ENCODE measurements around the gene MORN1.

Gene MORN1

GRCh38 chr1:2374252-2375155, 16.9 kb downstream of the MORN1 start:
- Histone ChIP-seq H3K4me1 (ENCODE audit: control insufficient read depth in 2 of 2, insufficient read depth in 1 of 2, low read depth in 1 of 2, low read length in 2 of 2) (peaks cover 3 to 4% of the 10 kb centered on the region in 2 donors), H4K91ac (ENCODE audit: low read depth, low read length, poor library complexity) (no peak overlapping the region), H3K14ac (ENCODE audit: low read length) (peak overlapping the region; percentile 44), H2BK120ac (ENCODE audit: low read depth, low read length) (no peak overlapping the region), H2BK12ac (ENCODE audit: low read length) (no peak overlapping the region), H3K4ac (ENCODE audit: low read length) (peak overlapping the region; percentile 10), H3K9me3 (replicated peaks in 1 of 2; ENCODE audit: control insufficient read depth in 2 of 2, insufficient read depth in 1 of 2, low read depth in 1 of 2, low read length in 2 of 2) (no peaks in the 10 kb centered on the region), H3K4me2 (ENCODE audit: insufficient read depth, low read length, poor library complexity, severe bottlenecking) (no peak overlapping the region), H4K8ac (ENCODE audit: low read depth, low read length) (no peak overlapping the region), H3K9ac (ENCODE audit: low read depth, low read length, poor library complexity) (no peak overlapping the region), H3K23ac (ENCODE audit: low read depth, low read length, poor library complexity) (no peak overlapping the region), H3K18ac (ENCODE audit: low read length) (no peak overlapping the region), H3K27me3 (ENCODE audit: control insufficient read depth in 3 of 3, insufficient read depth in 3 of 3, low read depth in 1 of 3, low read length in 3 of 3) (no peaks in the 10 kb centered on the region), H2BK15ac (ENCODE audit: low read length) (peak overlapping the region; percentile 21), H3K36me3 (replicated peaks in 1 of 2; ENCODE audit: control insufficient read depth in 2 of 2, insufficient read depth in 2 of 2, low read length in 2 of 2) (peaks cover 2 to 12% of the 10 kb centered on the region in 2 donors), H2AFZ (ENCODE audit: low read length) (no peak overlapping the region), H3K79me1 (ENCODE audit: low read depth, low read length) (peaks cover 6% of the 10 kb centered on the region), H3K4me3 (ENCODE audit: low read length in 2 of 2) (no peak overlapping the region), H2BK5ac (ENCODE audit: low read length) (no peak overlapping the region), H2AK5ac (ENCODE audit: low read depth, low read length) (peak overlapping the region; percentile 88), H3K27ac (replicated peaks; ENCODE audit: low read length) (no peak overlapping the region)
- no CpG with 5 or more reads among the region's 17 CpGs for WGBS, 2 donors (ENCODE audit: extremely low coverage in 2 of 2, insufficient read length in 2 of 2, insufficient replicate concordance in 1 of 2)
- DNase-seq (ENCODE audit: low spot score): no peak

DNA sequence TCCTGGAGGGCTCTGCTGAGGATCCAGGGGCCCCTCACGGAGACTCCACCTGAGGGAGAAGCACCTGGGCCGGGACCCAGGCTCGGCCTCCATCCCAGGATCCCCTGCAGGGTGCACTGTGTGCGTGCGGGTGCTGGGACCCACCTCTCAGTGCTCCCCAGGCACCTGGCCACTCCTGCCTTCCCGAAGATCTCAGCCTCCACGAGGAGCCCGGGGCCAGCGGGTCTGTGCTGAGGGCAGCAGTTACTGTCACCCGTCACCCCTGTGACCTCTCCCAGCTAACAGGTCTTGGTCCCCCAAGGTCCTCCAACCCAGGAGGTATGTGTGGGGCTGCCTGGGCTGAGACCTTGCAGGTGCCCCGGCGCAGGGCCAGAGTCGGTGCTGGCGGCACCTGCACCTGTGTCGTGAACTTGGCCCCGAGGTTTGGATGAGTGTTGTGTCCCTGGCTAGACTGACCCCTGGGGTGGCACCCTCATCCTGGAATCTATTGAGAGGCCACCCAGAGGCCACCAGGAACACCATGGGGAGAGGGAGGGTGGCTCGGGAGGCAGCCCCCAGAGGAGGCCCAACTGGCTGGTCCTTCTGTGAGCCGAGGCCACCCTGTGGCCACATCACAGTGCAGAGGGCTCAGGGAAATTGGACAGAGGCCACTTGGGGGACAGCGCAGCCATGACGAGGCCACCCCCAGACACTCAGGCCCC, 17.7 kb downstream of the MORN1 start:
- WGBS, 2 donors (ENCODE audit: extremely low coverage in 2 of 2, insufficient read length in 2 of 2, insufficient replicate concordance in 1 of 2): no CpG with 5 or more reads among the region's 20 CpGs
- no peak overlapping the region for H2AFZ ChIP-seq (ENCODE audit: low read length)
- no peak overlapping the region for H3K23ac ChIP-seq (ENCODE audit: low read depth, low read length, poor library complexity)
- peaks cover 2 to 12% of the 10 kb centered on the region in 2 donors for H3K36me3 ChIP-seq (replicated peaks in 1 of 2; ENCODE audit: control insufficient read depth in 2 of 2, insufficient read depth in 2 of 2, low read length in 2 of 2)
- H3K27me3 ChIP-seq (ENCODE audit: control insufficient read depth in 3 of 3, insufficient read depth in 3 of 3, low read depth in 1 of 3, low read length in 3 of 3): no peaks in the 10 kb centered on the region
- peaks cover 6% of the 10 kb centered on the region for H3K79me1 ChIP-seq (ENCODE audit: low read depth, low read length)
- DNase-seq (ENCODE audit: low spot score): no peak
- no peak overlapping the region for H4K91ac ChIP-seq (ENCODE audit: low read depth, low read length, poor library complexity)
- H2AK5ac ChIP-seq (ENCODE audit: low read depth, low read length): peak overlapping the region; percentile 88
- H3K4me1 ChIP-seq (ENCODE audit: control insufficient read depth in 2 of 2, insufficient read depth in 1 of 2, low read depth in 1 of 2, low read length in 2 of 2): peaks cover 3 to 4% of the 10 kb centered on the region in 2 donors
- no peak overlapping the region for H3K4me2 ChIP-seq (ENCODE audit: insufficient read depth, low read length, poor library complexity, severe bottlenecking)
- H3K18ac ChIP-seq (ENCODE audit: low read length): peak overlapping the region; percentile 48
- H3K9me3 ChIP-seq (replicated peaks in 1 of 2; ENCODE audit: control insufficient read depth in 2 of 2, insufficient read depth in 1 of 2, low read depth in 1 of 2, low read length in 2 of 2): no peaks in the 10 kb centered on the region
- peak overlapping the region; percentile 53 for H2BK5ac ChIP-seq (ENCODE audit: low read length)
- H2BK120ac ChIP-seq (ENCODE audit: low read depth, low read length): peak overlapping the region; percentile 61
- peak overlapping the region; percentile 21 for H2BK15ac ChIP-seq (ENCODE audit: low read length)
- H3K4me3 ChIP-seq (ENCODE audit: low read length in 2 of 2): no peak overlapping the region
- H3K27ac ChIP-seq (replicated peaks; ENCODE audit: low read length): no peak overlapping the region
- H3K9ac ChIP-seq (ENCODE audit: low read depth, low read length, poor library complexity): no peak overlapping the region
- H2BK12ac ChIP-seq (ENCODE audit: low read length): peak overlapping the region; percentile 58
- H4K8ac ChIP-seq (ENCODE audit: low read depth, low read length): peak overlapping the region; percentile 92
- H3K14ac ChIP-seq (ENCODE audit: low read length): no peak overlapping the region
- H3K4ac ChIP-seq (ENCODE audit: low read length): no peak overlapping the region

DNA sequence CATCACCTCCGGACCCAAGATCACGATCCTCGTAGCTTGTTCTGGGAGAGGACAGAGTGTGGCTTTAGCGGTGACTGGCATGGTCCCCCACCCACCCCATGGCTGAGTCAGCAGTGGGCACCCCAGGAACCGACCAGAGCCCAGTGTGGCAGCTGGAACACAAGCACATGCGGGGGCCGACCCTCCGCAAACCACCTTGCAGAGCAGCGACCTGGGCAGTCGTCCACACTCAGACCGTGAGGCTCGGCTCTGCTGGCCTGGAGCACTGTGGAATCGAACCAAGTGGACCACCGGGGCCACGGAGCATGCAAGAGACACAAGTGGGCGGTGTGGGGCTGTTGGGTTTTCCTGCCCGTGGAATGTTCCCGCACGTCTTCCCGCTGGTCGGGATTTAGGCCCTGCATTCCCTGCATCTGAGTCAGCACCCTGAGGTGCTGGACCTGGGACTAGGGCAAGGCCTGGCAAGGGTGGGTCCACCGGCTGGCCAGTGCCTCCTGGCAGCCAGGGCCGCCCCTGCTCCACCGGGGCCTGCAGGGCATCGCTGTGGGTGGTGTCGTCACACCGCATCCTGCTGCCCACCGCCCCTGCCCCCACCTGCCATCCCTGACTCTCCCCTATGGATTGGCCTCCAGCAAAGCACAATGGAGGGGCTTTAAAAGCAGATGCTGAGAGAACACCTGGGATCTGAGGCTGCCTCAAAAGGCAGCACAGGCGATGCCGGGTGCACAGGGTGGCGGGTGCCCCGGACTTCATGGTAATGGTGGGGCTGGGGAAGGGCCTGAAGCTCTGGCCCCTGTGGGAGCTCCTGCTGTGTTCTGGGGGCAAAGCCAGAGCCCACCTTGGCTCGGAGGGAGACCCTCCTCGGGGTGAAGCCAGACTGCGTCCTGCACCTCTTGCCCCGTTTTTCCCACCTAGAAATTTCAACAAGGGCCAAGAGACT, 18.5 kb downstream of the MORN1 start:
- Histone ChIP-seq H3K27me3 (ENCODE audit: control insufficient read depth in 3 of 3, insufficient read depth in 3 of 3, low read depth in 1 of 3, low read length in 3 of 3) (no peaks in the 10 kb centered on the region), H2BK15ac (ENCODE audit: low read length) (no peak overlapping the region), H3K36me3 (replicated peaks in 1 of 2; ENCODE audit: control insufficient read depth in 2 of 2, insufficient read depth in 2 of 2, low read length in 2 of 2) (peaks cover 5 to 16% of the 10 kb centered on the region in 2 donors), H3K23ac (ENCODE audit: low read depth, low read length, poor library complexity) (peak overlapping the region; percentile 2), H2BK5ac (ENCODE audit: low read length) (peak overlapping the region; percentile 39), H3K9me3 (replicated peaks in 1 of 2; ENCODE audit: control insufficient read depth in 2 of 2, insufficient read depth in 1 of 2, low read depth in 1 of 2, low read length in 2 of 2) (peaks cover 4% of the 10 kb centered on the region in 2 donors), H4K91ac (ENCODE audit: low read depth, low read length, poor library complexity) (peak overlapping the region; percentile 53), H3K18ac (ENCODE audit: low read length) (peak overlapping the region; percentile 58), H3K4me1 (ENCODE audit: control insufficient read depth in 2 of 2, insufficient read depth in 1 of 2, low read depth in 1 of 2, low read length in 2 of 2) (peaks cover 3 to 4% of the 10 kb centered on the region in 2 donors), H2BK12ac (ENCODE audit: low read length) (peak overlapping the region; percentile 22), H3K27ac (replicated peaks; ENCODE audit: low read length) (no peak overlapping the region), H3K4me2 (ENCODE audit: insufficient read depth, low read length, poor library complexity, severe bottlenecking) (no peak overlapping the region), H3K14ac (ENCODE audit: low read length) (peak overlapping the region; percentile 71), H2BK120ac (ENCODE audit: low read depth, low read length) (no peak overlapping the region), H3K9ac (ENCODE audit: low read depth, low read length, poor library complexity) (peak overlapping the region; percentile 70), H4K8ac (ENCODE audit: low read depth, low read length) (no peak overlapping the region), H2AK5ac (ENCODE audit: low read depth, low read length) (peak overlapping the region; percentile 88), H2AFZ (ENCODE audit: low read length) (no peak overlapping the region), H3K79me1 (ENCODE audit: low read depth, low read length) (peaks cover 6% of the 10 kb centered on the region), H3K4me3 (ENCODE audit: low read length in 2 of 2) (no peak overlapping the region), H3K4ac (ENCODE audit: low read length) (no peak overlapping the region)
- WGBS, 2 donors (ENCODE audit: extremely low coverage in 2 of 2, insufficient read length in 2 of 2, insufficient replicate concordance in 1 of 2): no CpG with 5 or more reads among the region's 36 CpGs
- DNase-seq (ENCODE audit: low spot score): no peak
